ENCODE measurements around the gene FIGNL2.

The FIGNL2 gene

DNA sequence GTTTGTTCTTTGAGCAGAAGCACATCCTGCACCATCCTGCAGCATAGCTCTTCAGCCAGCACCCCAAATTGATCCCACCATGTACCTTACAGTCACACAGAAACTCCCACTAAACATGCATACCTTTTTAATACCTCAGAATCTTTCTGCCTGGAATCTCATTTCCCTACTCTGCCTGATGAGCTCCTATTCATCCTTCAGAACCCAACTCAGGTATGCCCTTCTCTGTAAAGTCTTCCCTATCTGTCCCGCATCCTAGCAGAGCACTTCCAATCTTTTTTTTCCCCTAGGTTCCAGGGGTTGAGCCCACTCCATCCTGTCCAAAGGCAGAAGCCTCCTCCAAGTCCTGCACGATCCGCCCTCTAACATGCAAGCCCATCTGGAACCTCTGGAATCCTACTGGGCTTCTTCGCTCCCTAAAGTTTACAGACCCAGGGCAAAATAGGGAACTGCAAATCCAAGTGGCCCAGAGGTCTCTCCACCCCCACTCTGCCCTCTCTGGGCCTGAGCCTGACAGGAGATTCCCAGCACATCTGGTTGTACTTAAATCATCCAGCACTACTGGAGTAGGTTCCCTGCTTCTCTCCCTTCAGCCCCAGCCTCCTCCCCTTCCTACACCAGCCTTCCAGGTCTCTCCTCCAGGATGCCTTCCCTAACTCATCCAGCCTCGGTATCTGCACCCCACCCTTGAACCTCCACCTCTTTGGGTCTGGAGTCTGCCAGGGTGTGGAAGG is 4.1 kb upstream of the FIGNL2 start:
- no peak for DNase-seq

DNA sequence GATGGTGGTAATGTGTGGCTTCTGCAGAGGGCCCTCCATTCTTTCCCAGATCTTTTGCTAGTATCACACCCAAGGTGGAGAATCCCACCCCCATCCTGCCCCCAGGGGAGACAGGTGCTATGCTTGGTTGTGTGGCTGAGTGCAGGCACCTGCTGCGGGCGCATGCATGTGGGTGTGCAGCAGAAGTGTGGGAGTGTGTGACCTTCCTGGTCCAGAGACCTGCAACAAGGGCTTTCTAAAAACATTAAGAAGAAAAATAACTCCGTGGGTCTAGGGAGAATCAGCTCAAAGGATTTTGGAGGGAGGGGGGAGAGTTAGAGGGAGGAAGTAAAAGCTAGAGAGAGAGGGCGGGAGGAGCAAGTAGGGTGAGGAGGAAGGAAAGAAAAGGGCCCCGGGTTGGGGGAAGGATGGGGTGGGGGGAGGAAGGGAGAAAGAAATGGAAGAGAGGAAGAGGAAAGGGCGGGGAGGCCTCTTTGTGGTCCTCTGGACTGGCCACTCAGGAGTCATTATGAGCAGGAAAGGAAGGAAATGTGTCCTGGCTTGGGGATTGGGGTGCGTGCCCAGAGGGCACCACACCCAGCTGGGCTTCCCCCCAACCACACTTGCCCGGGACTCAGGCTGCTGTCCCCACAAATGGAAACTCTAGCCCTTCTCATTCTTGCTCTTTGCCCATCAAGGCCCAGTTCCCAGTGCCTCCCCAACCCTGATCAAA is 3.1 kb upstream of the FIGNL2 start:
- peak; percentile 44 to 58 for DNase-seq

DNA sequence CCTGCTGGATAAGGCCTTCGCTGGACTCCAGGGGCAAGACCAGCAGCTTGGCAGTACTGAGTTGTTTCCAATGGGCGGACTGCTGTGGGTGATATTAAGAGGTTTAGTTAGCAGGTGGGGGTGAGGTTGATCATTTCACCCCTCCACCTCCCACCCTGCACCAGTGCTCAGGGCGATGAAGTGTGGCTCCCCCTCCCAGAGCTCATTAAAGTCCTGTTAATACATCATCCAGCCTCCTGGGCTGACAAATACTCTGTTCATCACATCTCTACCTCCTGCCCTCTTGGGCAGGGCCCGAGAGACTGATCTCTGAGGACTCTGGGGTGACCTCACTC is 2.4 kb upstream of the FIGNL2 start:
- DNase-seq = no peak

DNA sequence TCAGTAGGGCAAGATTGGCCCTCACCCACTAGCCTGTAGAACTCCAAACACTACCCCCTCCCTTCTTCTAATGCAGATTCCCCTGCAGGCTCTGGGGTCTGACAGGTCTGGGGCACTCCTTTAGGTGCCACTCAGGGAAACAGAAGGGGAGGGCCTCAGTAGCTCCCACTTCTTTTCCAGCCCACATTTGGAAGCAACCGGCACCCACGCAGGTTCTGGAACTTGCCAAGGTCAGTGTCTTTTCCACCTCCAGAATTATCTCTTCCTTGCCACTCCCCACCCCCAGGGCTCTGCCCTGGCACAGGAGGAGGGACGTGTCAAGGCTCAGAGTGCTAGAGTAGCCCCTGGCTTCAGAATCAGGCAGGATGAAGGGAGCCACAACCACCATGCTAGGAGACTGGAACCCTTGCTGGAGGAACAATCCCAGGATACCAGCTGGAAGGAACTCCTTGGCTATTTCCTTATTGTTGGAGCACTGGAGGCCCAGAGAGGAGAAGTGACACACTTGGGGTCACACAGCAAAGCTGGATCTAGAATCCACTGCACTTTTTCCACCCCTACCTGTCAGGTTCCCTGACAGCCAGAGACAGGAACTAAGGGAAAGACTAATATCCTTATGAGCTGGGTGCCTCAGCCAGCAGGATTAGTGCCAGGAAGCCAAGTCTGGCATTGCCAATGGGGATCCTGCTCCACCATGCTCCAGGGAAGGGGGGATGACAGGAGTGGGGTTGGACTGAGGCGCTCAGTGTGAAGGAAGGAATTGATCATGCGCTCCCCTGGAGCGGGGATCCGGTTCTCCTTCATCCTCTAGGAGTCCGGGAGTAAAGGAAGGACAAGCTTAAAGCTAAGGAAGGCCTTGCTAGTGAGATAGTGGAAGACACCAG is 1.8 kb upstream of the FIGNL2 start:
- DNase-seq = no peak

DNA sequence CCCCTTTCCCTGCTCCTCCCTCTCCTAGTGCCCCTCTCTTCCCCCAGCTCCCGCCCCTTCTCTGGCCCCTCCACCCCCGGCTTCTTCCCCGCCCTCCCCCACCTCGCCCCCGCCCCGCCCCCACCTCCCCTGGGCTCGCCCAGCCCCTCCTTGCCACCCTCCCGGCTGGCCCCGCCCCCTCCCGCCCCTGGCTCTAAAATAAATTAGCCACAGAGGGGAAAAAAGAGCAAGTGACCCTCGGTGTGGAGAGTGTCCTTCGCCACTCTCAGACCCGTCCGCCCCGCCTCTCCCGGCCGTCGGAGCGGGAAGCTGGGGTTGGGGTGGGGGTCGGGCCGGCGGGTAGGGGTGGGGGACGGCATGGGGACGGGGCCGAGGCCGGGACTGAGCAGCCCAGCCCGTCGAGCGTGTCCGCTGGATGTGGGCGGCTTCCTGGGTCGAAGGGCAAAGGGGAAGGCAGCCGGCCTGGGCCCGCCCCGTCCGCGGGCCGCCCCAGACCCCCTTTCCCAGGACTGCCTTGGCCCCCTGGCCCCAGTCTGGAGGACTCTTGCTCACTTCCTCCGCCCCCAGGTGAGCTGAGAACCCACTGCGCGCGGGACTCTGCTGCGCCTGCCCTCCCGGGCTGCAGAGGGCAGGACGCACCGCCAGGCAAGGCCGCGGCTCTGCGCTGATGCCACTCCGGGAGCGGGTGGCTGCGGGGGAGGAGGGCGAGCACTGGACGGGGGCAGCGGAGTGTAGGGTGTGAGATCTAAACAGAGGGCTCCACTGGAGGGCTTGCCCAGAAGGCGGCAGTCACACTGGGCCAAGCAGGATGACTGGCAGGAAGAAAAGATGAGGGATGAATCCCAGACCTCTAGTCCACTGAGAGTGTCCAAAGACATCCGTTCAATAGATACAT is 570 bp upstream of the FIGNL2 start:
- no peak for DNase-seq

DNA sequence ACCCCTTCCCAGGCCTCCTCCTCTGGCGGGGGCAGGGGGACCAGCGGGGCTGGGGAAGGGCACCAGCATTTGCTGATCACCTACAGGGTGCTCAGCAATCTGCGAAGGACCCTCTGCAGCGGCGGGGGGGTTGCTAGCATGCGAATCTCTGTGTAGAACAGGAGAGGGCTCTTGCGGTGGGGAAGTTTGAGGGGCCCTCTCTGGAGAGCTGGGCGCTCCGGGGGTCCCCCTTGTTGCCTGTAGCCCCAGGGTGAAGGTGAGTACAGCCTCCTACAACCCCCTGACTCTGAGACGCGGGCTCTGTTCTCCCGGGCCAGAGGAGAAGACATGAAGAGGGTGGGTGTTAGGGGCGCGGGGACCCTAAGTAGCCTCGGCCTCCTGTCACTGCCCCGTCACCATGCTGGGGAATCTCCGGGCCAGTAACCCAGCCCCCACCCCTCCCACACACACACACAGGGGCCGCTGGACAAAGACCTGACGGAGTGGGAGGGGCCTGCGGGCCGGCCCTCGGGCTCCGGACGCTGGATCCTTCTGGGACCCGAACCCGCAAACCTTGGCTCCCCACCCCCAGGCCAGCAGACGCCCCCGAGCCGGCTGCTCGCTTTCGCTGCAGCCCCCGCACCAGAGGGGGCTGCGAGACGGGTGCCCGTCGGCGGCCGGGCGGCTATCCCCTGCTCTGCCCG is 734 bp downstream of the FIGNL2 start:
- DNase-seq = no peak

DNA sequence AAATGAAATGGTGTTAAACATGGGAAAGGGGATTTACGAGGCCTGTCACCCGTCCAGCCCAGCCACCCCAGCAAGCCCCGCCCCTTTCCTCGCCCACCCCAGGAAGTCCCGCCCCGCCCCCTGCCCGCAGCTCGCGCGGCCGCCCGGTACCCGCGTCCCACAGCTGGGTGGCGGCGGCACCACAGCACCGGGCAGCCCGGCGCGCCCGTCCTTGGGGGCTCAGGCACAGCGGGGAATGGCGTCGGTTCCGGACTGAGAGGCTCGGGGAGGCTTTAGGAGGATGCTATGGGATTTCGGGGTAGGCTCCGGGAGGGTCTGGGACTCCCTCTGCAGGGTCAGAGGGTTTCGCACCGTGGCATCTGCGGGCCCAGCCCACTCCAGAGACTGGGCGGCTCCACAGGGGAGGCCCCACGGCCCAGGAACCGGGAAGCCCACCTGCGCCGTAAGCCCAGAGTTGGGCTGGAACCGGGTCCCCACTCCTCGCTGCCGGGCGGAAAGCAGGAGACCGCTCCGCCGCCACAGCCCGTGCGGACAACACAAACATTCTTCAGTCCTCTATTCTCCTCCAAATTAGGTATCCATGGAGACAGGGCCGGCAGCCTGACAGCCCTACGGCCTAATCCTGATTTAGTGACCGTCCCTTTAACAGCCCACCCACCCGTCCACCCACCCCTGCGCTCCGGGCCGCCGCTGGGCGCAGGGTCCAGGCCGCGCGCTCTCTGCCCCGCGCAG is 1.4 kb downstream of the FIGNL2 start:
- DNase-seq = no peak

DNA sequence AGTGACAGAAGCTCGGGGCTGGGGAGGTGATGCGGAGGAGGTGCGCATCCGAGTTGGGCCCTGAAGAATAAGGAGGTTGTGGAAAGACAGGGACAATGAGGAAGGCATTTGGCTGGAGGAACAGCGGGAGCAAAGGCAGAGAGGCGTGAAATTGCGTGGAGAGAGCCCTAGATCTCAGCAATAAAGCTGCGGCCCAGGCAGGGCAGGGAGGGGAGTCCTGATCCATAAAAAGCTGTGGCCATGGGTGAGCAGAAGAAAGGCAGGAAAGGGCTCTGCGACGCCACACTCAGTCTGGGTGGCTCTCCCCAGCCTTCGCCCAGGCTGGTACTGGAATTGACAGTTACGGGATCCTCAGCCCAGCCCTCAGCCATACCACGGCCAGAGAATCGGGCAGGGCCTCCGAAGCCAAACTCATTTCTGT is 2.2 kb downstream of the FIGNL2 start:
- DNase-seq = no peak

DNA sequence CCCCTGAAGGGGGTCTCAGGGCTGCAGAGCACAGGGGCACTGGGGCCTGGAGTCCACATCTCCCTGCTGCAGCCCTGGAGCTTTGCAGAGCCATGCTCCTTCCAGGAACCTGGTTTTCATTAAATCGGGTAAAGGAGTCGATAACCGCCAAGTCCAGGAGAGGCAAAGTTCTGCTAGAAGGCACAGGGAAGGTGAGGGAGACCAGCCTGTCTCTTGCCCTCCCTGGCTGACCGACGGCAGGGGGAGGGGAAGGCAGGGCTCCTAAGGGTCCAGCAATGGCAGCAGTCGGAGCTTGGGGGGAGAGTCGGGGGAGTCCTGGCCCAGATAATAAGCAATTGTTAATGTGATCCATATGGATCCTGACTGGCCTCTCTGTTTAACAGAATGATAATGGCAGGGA is 3.0 kb downstream of the FIGNL2 start:
- no peak for DNase-seq

DNA sequence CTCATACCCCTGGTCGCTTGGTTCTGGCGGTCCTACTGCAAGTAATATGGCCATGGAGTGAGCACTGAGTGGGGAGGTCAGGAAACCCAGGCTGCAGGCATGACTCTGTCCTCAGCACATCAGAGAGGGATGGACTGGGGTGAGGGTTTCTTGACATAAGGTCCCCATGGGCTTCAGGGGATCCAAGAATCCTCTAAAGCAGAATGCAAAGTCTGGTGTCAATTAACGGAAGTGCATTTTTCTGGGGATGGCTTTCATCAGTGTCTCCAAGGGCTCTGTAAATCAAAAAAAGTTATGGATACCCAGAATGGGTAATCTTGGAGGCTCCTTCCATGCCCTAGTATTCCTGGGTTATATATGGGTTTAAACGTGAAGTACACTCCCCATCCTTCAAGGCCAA is 3.7 kb downstream of the FIGNL2 start:
- DNase-seq = no peak

DNA sequence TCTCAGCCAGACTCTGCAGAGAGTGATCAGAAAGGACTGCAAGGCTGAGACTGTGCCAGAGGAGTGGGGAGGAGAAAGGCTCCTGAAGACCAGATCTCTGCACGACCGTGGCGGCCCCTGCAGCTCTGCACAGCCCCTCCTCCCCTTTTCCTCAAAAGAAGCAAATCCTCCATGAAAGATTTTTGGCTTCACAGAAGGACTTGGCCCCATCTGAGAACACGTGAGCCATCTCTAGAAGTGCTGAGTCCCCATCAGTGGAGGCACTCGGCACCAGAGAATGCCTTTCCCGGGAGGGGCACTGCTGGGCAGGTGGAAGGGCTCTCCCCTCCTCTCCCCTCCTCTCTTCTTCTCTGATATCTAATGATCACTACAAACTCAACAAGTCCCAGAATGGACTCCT is 6.8 kb downstream of the FIGNL2 start:
- no peak for DNase-seq

DNA sequence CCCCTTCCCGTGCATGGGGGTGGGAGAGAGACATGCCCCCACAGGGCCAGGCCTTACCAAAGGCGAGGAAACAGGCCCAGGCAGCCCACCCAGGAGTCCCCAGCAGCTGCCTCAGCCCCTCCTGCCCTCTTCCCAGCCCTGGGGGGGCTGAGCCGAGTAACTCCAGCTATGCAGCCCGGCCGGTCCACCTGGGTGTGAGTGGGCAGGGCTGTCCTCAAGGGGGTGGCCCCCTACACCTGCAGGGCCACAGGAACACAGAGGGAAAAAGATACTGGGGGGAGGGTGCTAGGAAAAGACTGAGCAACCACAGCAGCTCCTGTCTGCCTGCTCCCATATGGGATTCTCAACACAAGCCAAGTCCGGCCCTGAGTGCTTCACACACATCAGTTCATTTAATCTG is 7.6 kb downstream of the FIGNL2 start:
- DNase-seq = no peak

DNA sequence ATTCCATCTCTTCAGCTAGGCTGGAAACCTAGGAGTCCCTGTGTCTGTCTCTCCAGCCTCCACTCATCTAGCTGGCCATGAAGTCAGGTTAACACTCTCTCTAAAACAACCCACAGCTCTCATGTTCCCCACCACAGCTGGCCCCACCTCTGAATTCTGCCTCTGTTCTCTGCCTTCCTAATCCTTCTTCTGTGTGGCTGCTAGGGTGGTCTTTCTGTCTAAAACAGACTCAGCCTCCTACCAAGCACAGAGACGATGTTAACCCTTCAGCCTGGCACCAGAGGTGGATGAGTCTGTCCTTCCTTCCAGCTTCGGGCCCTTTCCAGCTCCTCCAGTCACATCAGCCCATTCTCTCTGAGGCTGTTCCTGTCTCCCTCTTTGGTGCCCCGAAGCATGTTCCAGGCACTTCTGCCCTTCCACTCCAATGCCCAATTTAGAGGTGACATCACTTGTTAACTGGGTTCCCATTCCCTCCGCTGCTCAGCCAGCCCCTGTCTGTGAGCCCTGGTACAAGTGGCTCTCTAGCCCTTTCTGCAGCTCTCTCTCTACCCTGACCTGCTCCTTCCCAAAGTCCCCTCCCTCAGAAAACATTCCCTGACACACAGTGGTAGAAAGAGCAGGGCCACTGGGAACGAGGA is 9.1 kb downstream of the FIGNL2 start:
- DNase-seq = no peak

DNA sequence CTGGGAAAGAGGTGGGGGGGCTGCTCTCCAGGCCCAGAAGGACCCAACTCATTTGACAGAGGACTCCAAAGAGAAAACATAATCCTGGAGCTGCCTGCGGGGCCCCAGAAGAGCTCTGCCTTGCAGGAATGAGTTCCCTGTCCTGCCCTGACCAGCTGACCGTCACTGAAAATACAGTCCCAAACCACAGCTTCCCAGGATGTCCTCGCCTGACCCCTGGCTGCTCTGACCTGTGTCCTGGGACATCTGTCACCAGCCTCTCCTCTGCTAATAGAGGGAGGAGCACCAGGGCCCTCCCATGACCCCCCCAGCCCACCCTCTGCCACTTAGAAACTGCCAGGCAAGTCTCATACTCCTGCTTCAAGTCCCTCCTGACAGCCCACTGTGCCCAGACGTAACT is 9.8 kb downstream of the FIGNL2 start:
- DNase-seq = no peak

DNA sequence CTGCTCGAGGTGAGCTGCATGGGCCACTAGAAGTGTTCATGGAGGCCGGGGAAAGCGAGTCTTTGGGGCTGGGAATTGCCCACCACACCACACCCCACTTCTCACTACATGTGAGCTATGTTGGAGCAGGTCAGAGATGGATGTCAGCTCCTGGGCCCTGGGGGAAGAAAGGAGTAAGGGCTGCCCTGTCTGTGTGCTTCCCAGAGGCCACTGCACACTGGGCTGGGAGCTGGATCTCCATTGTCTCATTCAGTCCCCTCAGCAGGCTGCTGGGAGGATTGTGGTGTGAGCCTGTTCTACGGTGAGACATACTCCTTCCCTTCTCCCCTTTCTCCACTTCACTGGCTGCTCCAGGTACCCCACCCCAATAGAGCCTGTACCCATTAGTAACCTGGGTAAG is 10.5 kb downstream of the FIGNL2 start:
- no peak for DNase-seq

DNA sequence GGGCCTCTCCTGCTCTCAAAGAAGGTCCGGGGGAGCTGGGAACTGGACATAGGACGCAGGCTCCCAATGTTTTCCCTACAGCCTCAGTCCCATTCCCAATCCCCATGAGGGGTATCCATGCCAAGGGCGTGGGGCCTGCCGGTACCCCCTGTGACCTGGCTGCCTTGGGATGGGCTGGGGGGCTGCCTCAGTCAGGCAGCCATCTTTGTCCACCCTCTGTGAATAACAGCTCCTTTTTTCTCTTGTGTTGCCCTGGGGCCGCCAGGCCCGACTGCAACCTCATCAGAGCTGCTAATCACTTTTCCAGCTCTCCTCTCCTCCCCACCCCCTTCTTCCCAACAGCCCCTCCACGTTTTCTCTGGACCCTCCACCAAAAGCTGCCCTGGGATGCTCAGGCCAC is 11.2 kb downstream of the FIGNL2 start:
- DNase-seq = no peak

DNA sequence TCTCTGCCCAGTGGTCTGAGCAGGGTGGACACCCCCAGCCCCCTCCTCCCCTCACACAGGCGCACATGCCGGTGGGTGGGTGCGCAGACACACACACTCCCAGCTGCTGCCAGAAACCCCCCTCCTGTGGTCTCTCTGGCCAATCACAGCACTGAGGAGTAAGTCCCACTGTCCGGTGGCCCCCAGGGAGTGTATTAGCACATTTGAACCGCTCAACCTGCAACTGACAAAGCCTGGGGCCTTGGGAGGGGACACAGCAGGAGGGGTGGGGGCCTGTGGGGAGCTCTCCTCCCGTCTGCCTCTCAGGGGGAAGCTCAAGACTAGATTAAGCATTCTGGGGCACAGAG is 11.7 kb downstream of the FIGNL2 start:
- DNase-seq = no peak

DNA sequence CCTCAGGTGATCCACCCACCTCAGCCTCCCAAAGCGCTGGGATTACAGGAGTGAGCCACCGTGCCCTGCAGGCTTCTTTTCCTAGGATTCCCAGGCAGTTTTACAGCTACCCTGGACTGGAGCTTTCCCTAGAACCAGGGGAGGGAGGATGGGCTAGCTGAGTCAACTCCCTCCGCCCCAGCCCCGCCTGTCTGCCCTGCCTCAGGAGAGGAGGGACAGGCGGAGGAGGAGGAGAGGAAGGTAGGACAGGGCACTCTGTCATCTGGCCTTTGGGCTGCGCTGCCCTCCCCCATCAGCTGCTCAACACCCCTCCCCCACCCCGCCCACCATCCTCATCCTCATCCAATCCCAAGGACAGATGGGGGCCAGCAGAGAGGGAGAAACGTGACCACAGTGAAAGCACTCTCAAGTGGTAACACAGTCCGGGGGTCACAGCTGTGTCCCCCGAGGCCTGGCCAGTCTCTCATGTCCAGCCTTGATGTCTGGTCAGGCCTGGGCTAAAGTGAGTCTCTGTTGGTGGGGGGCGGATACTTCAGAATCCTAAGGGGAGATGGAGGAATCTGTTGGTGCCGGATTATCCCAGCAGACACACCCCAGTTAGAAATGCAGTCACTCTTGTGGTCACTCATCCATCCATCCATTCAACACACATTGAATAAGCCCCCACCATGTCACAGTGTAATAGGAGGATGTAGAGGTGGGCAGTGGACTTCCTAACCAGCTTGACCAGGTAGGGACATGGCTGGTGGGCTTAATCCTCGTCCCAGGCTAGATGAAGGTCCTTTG is 12.3 kb downstream of the FIGNL2 start:
- no peak for DNase-seq

DNA sequence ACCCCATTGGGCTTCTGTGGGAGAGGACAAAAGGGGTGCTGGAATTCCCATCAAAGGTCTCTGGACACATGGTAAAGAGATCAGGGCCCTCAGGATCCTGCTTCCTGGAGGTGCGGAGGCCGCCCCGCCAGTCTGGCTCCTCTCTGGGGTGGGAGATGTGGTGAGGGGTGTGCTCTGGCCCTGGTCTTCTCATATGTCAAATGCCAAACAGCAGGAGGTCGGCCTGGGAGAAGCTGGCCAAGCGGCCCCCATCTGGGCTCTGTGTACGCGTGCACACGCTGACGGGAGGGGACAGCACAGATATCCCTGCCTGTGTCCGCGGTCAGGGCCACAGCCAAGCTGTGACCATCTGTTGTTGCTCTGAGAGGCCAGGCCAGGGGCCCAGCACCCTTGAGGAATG is 14.1 kb downstream of the FIGNL2 start:
- no peak for DNase-seq
